Measurements from ENCODE around the gene DNM3. TPM values are rescaled to one million over a fixed set of nuclear protein-coding genes. Genes with fewer than 3 reads are reported as not detected.
A peak's percentile ranks its signal among the peaks of the same experiment; 100 is the strongest.

Gene DNM3
- polyA plus RNA-seq = 1 to 10 TPM in 1 of 4 donors, under 1 TPM in 2, not detected in 1; 0.67 to 1.2 (median 0.99) TPM
- long read RNA-seq, donor 1 = 0 reads
- long read RNA-seq, donor 2, partial matches to known transcripts = 0 of 12 reads
- long read RNA-seq, donor 2, other reads (novel, unspliced or antisense) = 12 of 12 reads
- long read RNA-seq, donor 3 = 0 reads
- long read RNA-seq, donor 4 = 0 reads
- long read RNA-seq, donor 5 = 0 reads
- long read RNA-seq, donor 6 = 0 reads
- long read RNA-seq, donor 7 = 0 reads
- long read RNA-seq, donor 8, partial matches to known transcripts = 0 of 1 reads
- long read RNA-seq, donor 8, other reads (novel, unspliced or antisense) = 0 of 1 reads
- long read RNA-seq, donor 9 = 0 reads
- long read RNA-seq, donor 10, partial matches to known transcripts = 0 of 1 reads
- long read RNA-seq, donor 10, other reads (novel, unspliced or antisense) = 0 of 1 reads

GRCh38 chr1:171841050-171841910 lies at the start of gene DNM3:
Gene DNM3 (plus strand): TSS chr1:171841498. CDS start chr1:171841657, 159 bp downstream.
- Histone ChIP-seq H3K4me3 (ENCODE audit: low read depth in 1 of 3, low read length in 3 of 3) (peak within 1 kb of the TSS; percentile 60 to 81 (median 62)), H3K4me1 (ENCODE audit: control insufficient read depth in 3 of 3, insufficient read depth in 2 of 3, low read depth in 1 of 3, low read length in 2 of 3) (peaks cover 0 to 3% (median 0%) of the 10 kb centered on the region in 3 donors), H3K27ac (ENCODE audit: low read depth in 1 of 3, low read length in 2 of 3) (peak within 1 kb of the TSS in 1 of 3 donors; percentile 53), H3K27me3 (ENCODE audit: control insufficient read depth in 3 of 3, insufficient read depth in 3 of 3, low read length in 3 of 3) (peaks cover 0 to 31% (median 0%) of the 10 kb centered on the region in 3 donors), H3K36me3 (ENCODE audit: control insufficient read depth in 3 of 3, insufficient read depth in 2 of 3, low read depth in 1 of 3, low read length in 3 of 3) (no peaks in the 10 kb centered on the region), H3K9me3 (ENCODE audit: control insufficient read depth in 2 of 2, insufficient read depth in 1 of 2, low read depth in 1 of 2, low read length in 1 of 2) (peaks cover 0 to 8% of the 10 kb centered on the region in 2 donors)
- DNase-seq (peak; percentile 59 to 78), FAIRE-seq (no peak)
- 1 to 4% (median 4%) methylated on average over 71 to 85 of the region's 85 CpGs for WGBS, 3 donors

- H3K4me3 ChIP-seq (ENCODE audit: low read depth in 1 of 3, low read length in 3 of 3) = no peak overlapping the region
- H3K4me1 ChIP-seq (ENCODE audit: control insufficient read depth in 3 of 3, insufficient read depth in 2 of 3, low read depth in 1 of 3, low read length in 2 of 3) = no peaks in the 10 kb centered on the region
- 92 to 95% (median 94%) methylated on average over 7 of the region's 7 CpGs for WGBS, 3 donors
- DNase-seq = no peak
- H3K27me3 ChIP-seq (ENCODE audit: control insufficient read depth in 3 of 3, insufficient read depth in 3 of 3, low read length in 3 of 3) = no peaks in the 10 kb centered on the region
- no peaks in the 10 kb centered on the region for H3K9me3 ChIP-seq (ENCODE audit: control insufficient read depth in 2 of 2, insufficient read depth in 1 of 2, low read depth in 1 of 2, low read length in 1 of 2)
- H3K27ac ChIP-seq (ENCODE audit: low read depth in 1 of 3, low read length in 2 of 3) = no peak overlapping the region
- peaks cover 46 to 47% (median 47%) of the 10 kb centered on the region in 3 donors for H3K36me3 ChIP-seq (ENCODE audit: control insufficient read depth in 3 of 3, insufficient read depth in 2 of 3, low read depth in 1 of 3, low read length in 3 of 3)
- no peak for FAIRE-seq
These were observed 48.5 kb upstream of the DNM3 start for GRCh38 chr1:171792656-171793369.

- FAIRE-seq = no peak
- H3K36me3 ChIP-seq (ENCODE audit: control insufficient read depth in 3 of 3, insufficient read depth in 2 of 3, low read depth in 1 of 3, low read length in 3 of 3) = peaks cover 43 to 47% (median 46%) of the 10 kb centered on the region in 3 donors
- no peak for DNase-seq
- 96 to 100% (median 98%) methylated on average over 1 of the region's 1 CpG for WGBS, 3 donors
- no peaks in the 10 kb centered on the region for H3K4me1 ChIP-seq (ENCODE audit: control insufficient read depth in 3 of 3, insufficient read depth in 2 of 3, low read depth in 1 of 3, low read length in 2 of 3)
- no peaks in the 10 kb centered on the region for H3K9me3 ChIP-seq (ENCODE audit: control insufficient read depth in 2 of 2, insufficient read depth in 1 of 2, low read depth in 1 of 2, low read length in 1 of 2)
- H3K27me3 ChIP-seq (ENCODE audit: control insufficient read depth in 3 of 3, insufficient read depth in 3 of 3, low read length in 3 of 3) = no peaks in the 10 kb centered on the region
- H3K4me3 ChIP-seq (ENCODE audit: low read depth in 1 of 3, low read length in 3 of 3) = no peak overlapping the region
- H3K27ac ChIP-seq (ENCODE audit: low read depth in 1 of 3, low read length in 2 of 3) = no peak overlapping the region
These were observed 47.7 kb upstream of the DNM3 start for GRCh38 chr1:171793636-171794035.

GRCh38 chr1:171794085-171794484 lies 47.2 kb upstream of the DNM3 start:
- peaks cover 39 to 44% (median 43%) of the 10 kb centered on the region in 3 donors for H3K36me3 ChIP-seq (ENCODE audit: control insufficient read depth in 3 of 3, insufficient read depth in 2 of 3, low read depth in 1 of 3, low read length in 3 of 3)
- 81 to 98% (median 90%) methylated on average over 4 of the region's 4 CpGs for WGBS, 3 donors
- FAIRE-seq (no peak), DNase-seq (no peak)
- H3K27ac ChIP-seq (ENCODE audit: low read depth in 1 of 3, low read length in 2 of 3) = no peak overlapping the region
- H3K4me1 ChIP-seq (ENCODE audit: control insufficient read depth in 3 of 3, insufficient read depth in 2 of 3, low read depth in 1 of 3, low read length in 2 of 3) = no peaks in the 10 kb centered on the region
- H3K27me3 ChIP-seq (ENCODE audit: control insufficient read depth in 3 of 3, insufficient read depth in 3 of 3, low read length in 3 of 3) = no peaks in the 10 kb centered on the region
- no peak overlapping the region for H3K4me3 ChIP-seq (ENCODE audit: low read depth in 1 of 3, low read length in 3 of 3)
- no peaks in the 10 kb centered on the region for H3K9me3 ChIP-seq (ENCODE audit: control insufficient read depth in 2 of 2, insufficient read depth in 1 of 2, low read depth in 1 of 2, low read length in 1 of 2)

GRCh38 chr1:171796592-171796991 lies 44.7 kb upstream of the DNM3 start:
- no peaks in the 10 kb centered on the region for H3K27me3 ChIP-seq (ENCODE audit: control insufficient read depth in 3 of 3, insufficient read depth in 3 of 3, low read length in 3 of 3)
- H3K36me3 ChIP-seq (ENCODE audit: control insufficient read depth in 3 of 3, insufficient read depth in 2 of 3, low read depth in 1 of 3, low read length in 3 of 3) = peaks cover 21 to 35% (median 31%) of the 10 kb centered on the region in 3 donors
- H3K9me3 ChIP-seq (ENCODE audit: control insufficient read depth in 2 of 2, insufficient read depth in 1 of 2, low read depth in 1 of 2, low read length in 1 of 2) = no peaks in the 10 kb centered on the region
- WGBS, 3 donors = 86 to 92% (median 92%) methylated on average over 5 of the region's 5 CpGs
- H3K4me3 ChIP-seq (ENCODE audit: low read depth in 1 of 3, low read length in 3 of 3) = no peak overlapping the region
- peaks cover 0 to 15% (median 2%) of the 10 kb centered on the region in 3 donors for H3K4me1 ChIP-seq (ENCODE audit: control insufficient read depth in 3 of 3, insufficient read depth in 2 of 3, low read depth in 1 of 3, low read length in 2 of 3)
- no peak for DNase-seq
- H3K27ac ChIP-seq (ENCODE audit: low read depth in 1 of 3, low read length in 2 of 3) = no peak overlapping the region
- FAIRE-seq = no peak

- Histone ChIP-seq H3K4me3 (ENCODE audit: low read depth in 1 of 3, low read length in 3 of 3) (no peak overlapping the region), H3K36me3 (ENCODE audit: control insufficient read depth in 3 of 3, insufficient read depth in 2 of 3, low read depth in 1 of 3, low read length in 3 of 3) (peaks cover 9 to 25% (median 22%) of the 10 kb centered on the region in 3 donors), H3K4me1 (ENCODE audit: control insufficient read depth in 3 of 3, insufficient read depth in 2 of 3, low read depth in 1 of 3, low read length in 2 of 3) (peaks cover 0 to 18% (median 2%) of the 10 kb centered on the region in 3 donors), H3K27ac (ENCODE audit: low read depth in 1 of 3, low read length in 2 of 3) (no peak overlapping the region), H3K9me3 (ENCODE audit: control insufficient read depth in 2 of 2, insufficient read depth in 1 of 2, low read depth in 1 of 2, low read length in 1 of 2) (no peaks in the 10 kb centered on the region), H3K27me3 (ENCODE audit: control insufficient read depth in 3 of 3, insufficient read depth in 3 of 3, low read length in 3 of 3) (no peaks in the 10 kb centered on the region)
- FAIRE-seq = no peak
- DNase-seq = no peak
- 92 to 96% (median 94%) methylated on average over 3 of the region's 3 CpGs for WGBS, 3 donors
These were observed 43.0 kb upstream of the DNM3 start for GRCh38 chr1:171798311-171798710.

GRCh38 chr1:171798765-171799164 lies 42.5 kb upstream of the DNM3 start:
- Histone ChIP-seq H3K9me3 (ENCODE audit: control insufficient read depth in 2 of 2, insufficient read depth in 1 of 2, low read depth in 1 of 2, low read length in 1 of 2) (no peaks in the 10 kb centered on the region), H3K36me3 (ENCODE audit: control insufficient read depth in 3 of 3, insufficient read depth in 2 of 3, low read depth in 1 of 3, low read length in 3 of 3) (peaks cover 9 to 25% (median 21%) of the 10 kb centered on the region in 3 donors), H3K27ac (ENCODE audit: low read depth in 1 of 3, low read length in 2 of 3) (no peak overlapping the region), H3K4me3 (ENCODE audit: low read depth in 1 of 3, low read length in 3 of 3) (no peak overlapping the region), H3K4me1 (ENCODE audit: control insufficient read depth in 3 of 3, insufficient read depth in 2 of 3, low read depth in 1 of 3, low read length in 2 of 3) (peaks cover 0 to 18% (median 2%) of the 10 kb centered on the region in 3 donors), H3K27me3 (ENCODE audit: control insufficient read depth in 3 of 3, insufficient read depth in 3 of 3, low read length in 3 of 3) (no peaks in the 10 kb centered on the region)
- DNase-seq = no peak
- no peak for FAIRE-seq
- WGBS, 3 donors = 87 to 99% (median 87%) methylated on average over 3 of the region's 3 CpGs

- WGBS, 3 donors = 59 to 76% (median 64%) methylated on average over 4 of the region's 4 CpGs
- FAIRE-seq (no peak), DNase-seq (no peak)
These were observed 42.1 kb upstream of the DNM3 start for GRCh38 chr1:171799166-171799565.

More at GRCh38 chr1:171799166-171799565, 42.1 kb upstream of the DNM3 start:
- peaks cover 9 to 23% (median 19%) of the 10 kb centered on the region in 3 donors for H3K36me3 ChIP-seq (ENCODE audit: control insufficient read depth in 3 of 3, insufficient read depth in 2 of 3, low read depth in 1 of 3, low read length in 3 of 3)
- H3K27ac ChIP-seq (ENCODE audit: low read depth in 1 of 3, low read length in 2 of 3) = no peak overlapping the region
- H3K4me1 ChIP-seq (ENCODE audit: control insufficient read depth in 3 of 3, insufficient read depth in 2 of 3, low read depth in 1 of 3, low read length in 2 of 3) = peaks cover 0 to 18% (median 2%) of the 10 kb centered on the region in 3 donors
- no peaks in the 10 kb centered on the region for H3K9me3 ChIP-seq (ENCODE audit: control insufficient read depth in 2 of 2, insufficient read depth in 1 of 2, low read depth in 1 of 2, low read length in 1 of 2)
- H3K4me3 ChIP-seq (ENCODE audit: low read depth in 1 of 3, low read length in 3 of 3) = no peak overlapping the region
- H3K27me3 ChIP-seq (ENCODE audit: control insufficient read depth in 3 of 3, insufficient read depth in 3 of 3, low read length in 3 of 3) = no peaks in the 10 kb centered on the region
